ENCODE measurements around the gene MCTP1.

- TF ChIP-seq GLIS3 (CRISPR knock-in tag; IDR thresholded peaks at IDR 0.05) (no peak), ZFP3 (CRISPR knock-in tag; IDR thresholded peaks at IDR 0.05) (no peak), BACH2 (CRISPR knock-in tag; IDR thresholded peaks at IDR 0.05; ENCODE audit: borderline replicate concordance) (no peak), ZNF70 (CRISPR knock-in tag; IDR thresholded peaks at IDR 0.05) (no peak), PATZ1 (CRISPR knock-in tag; IDR thresholded peaks at IDR 0.05; ENCODE audit: borderline replicate concordance) (no peak), ARNTL (CRISPR knock-in tag; IDR thresholded peaks at IDR 0.05; ENCODE audit: borderline replicate concordance, low read depth) (no peak), ESRRG (CRISPR knock-in tag; IDR thresholded peaks at IDR 0.05) (no peak), CSDC2 (CRISPR knock-in tag; IDR thresholded peaks at IDR 0.05) (no peak), TCF4 (CRISPR knock-in tag; IDR thresholded peaks at IDR 0.05; ENCODE audit: borderline replicate concordance) (no peak), PPARA (CRISPR knock-in tag; IDR thresholded peaks at IDR 0.05; ENCODE audit: borderline replicate concordance) (no peak), ZC3H10 (CRISPR knock-in tag; IDR thresholded peaks at IDR 0.05) (no peak), SNAI2 (CRISPR knock-in tag; IDR thresholded peaks at IDR 0.05) (no peak)
These were observed 451.0 kb downstream of the MCTP1 start for GRCh38 chr5:94833851-94834250.

Data from SK-N-SH treated with all-trans-retinoic acid at 6 μM for 48 hours (cell line).